GM23338 (cell line): ENCODE data around the gene CWC27. TPM values are rescaled to one million over a fixed set of nuclear protein-coding genes. Genes with fewer than 3 reads are reported as not detected.

Experiments
- ATAC-seq: fragments of 200-7000 bp; cut with Tn5 transposase; 3 replicates; pipeline ENCODE4 v1.9.1; 2020
- DNase-seq: peaks from one replicate; pipeline ENCODE4 v3.0.0-alpha.2; 2015; ENCODE audit warnings: low spot score
- H2AFZ ChIP-seq: fragments of 200-600 bp; sonication (generic); 2 replicates; pipeline ENCODE4 v1.8.0; 2016; ENCODE audit warnings: antibody characterized with exemption, mild to moderate bottlenecking, moderate library complexity
- H3F3A ChIP-seq: fragments of 200-600 bp; sonication (generic); replicated peaks from 2 replicates; pipeline ENCODE4 v1.8.0; 2017; ENCODE audit warnings: antibody characterized with exemption, mixed run types, low read depth
- H3K27ac ChIP-seq: fragments of 200-600 bp; sonication (generic); 2 replicates; pipeline ENCODE4 v1.6.1; 2016; ENCODE audit warnings: low read depth
- H3K27me3 ChIP-seq: fragments of 200-600 bp; sonication (generic); 2 replicates; pipeline ENCODE4 v1.8.0; 2016; ENCODE audit warnings: mild to moderate bottlenecking, mixed run types, moderate library complexity; ENCODE audit not compliant: insufficient read depth
- H3K36me3 ChIP-seq: fragments of 200-600 bp; sonication (generic); 2 replicates; pipeline ENCODE4 v1.8.0; 2016; ENCODE audit warnings: mild to moderate bottlenecking; ENCODE audit not compliant: insufficient read depth
- H3K4me1 ChIP-seq: fragments of 200-600 bp; sonication (generic); 2 replicates; pipeline ENCODE4 v1.8.0; 2016; ENCODE audit warnings: mild to moderate bottlenecking, moderate library complexity; ENCODE audit not compliant: insufficient read depth
- H3K4me2 ChIP-seq: fragments of 200-600 bp; sonication (generic); 2 replicates; pipeline ENCODE4 v1.7.1; 2017; ENCODE audit warnings: mixed run types
- H3K4me3 ChIP-seq: fragments of 200-600 bp; sonication (generic); 2 replicates; pipeline ENCODE4 v1.6.1; 2016; ENCODE audit warnings: mixed run types
- H3K79me2 ChIP-seq: fragments of 200-600 bp; sonication (generic); replicated peaks from 2 replicates; pipeline ENCODE4 v1.8.0; 2017; ENCODE audit warnings: mild to moderate bottlenecking; ENCODE audit not compliant: insufficient read depth
- H3K9me2 ChIP-seq: fragments of 200-600 bp; sonication (generic); 2 replicates; pipeline ENCODE4 v1.8.0; 2017; ENCODE audit not compliant: insufficient read depth
- H4K20me1 ChIP-seq: fragments of 200-600 bp; sonication (generic); replicated peaks from 2 replicates; pipeline ENCODE4 v1.8.0; 2017; ENCODE audit warnings: mild to moderate bottlenecking; ENCODE audit not compliant: insufficient read depth
- H3K27ac Mint-ChIP-seq: 2 replicates; pipeline ENCODE4 v1.8.0; 2020; ENCODE audit warnings: inconsistent platforms, mild to moderate bottlenecking, moderate library complexity, mixed read lengths
- H3K27me3 Mint-ChIP-seq: 3 replicates; pipeline ENCODE4 v1.8.0; 2022; ENCODE audit warnings: low read depth, mild to moderate bottlenecking, moderate library complexity, mixed read lengths, inconsistent platforms; ENCODE audit not compliant: insufficient read depth, poor library complexity
- H3K36me3 Mint-ChIP-seq: 3 replicates; pipeline ENCODE4 v1.8.0; 2021; ENCODE audit warnings: low read depth, mild to moderate bottlenecking, inconsistent platforms, moderate library complexity, mixed read lengths
- H3K4me1 Mint-ChIP-seq: 3 replicates; pipeline ENCODE4 v1.8.0; 2020; ENCODE audit warnings: mild to moderate bottlenecking, inconsistent platforms, mixed read lengths
- H3K4me3 Mint-ChIP-seq: 3 replicates; pipeline ENCODE4 v1.8.0; 2021; ENCODE audit warnings: moderate library complexity, mild to moderate bottlenecking, inconsistent platforms, mixed read lengths
- H3K9me3 Mint-ChIP-seq: 3 replicates; pipeline ENCODE4 v1.8.0; 2020; ENCODE audit warnings: moderate library complexity, mild to moderate bottlenecking, inconsistent platforms, mixed read lengths
- CREB1 ChIP-seq: fragments of 250-450 bp; sonication (Bioruptor Pico); IDR thresholded peaks from 2 replicates; pipeline ENCODE4 v1.5.0; 2020; ENCODE audit warnings: low read depth, mild to moderate bottlenecking, moderate library complexity
- EZH2 ChIP-seq: fragments of 200-600 bp; sonication (generic); IDR thresholded peaks from one replicate; pipeline ENCODE4 v1.8.0; 2017; ENCODE audit warnings: antibody characterized with exemption, mild to moderate bottlenecking, low read depth; ENCODE audit not compliant: unreplicated experiment
- JUNB ChIP-seq: IDR thresholded peaks from one replicate; pipeline ENCODE4 v1.6.1; 2016; ENCODE audit warnings: antibody characterized with exemption; ENCODE audit not compliant: unreplicated experiment
- NANOG ChIP-seq: IDR thresholded peaks from 2 replicates; pipeline ENCODE4 v1.6.1; 2016; ENCODE audit warnings: antibody characterized with exemption, borderline replicate concordance
- POLR2AphosphoS5 ChIP-seq: IDR thresholded peaks from 2 replicates; pipeline ENCODE4 v1.6.1; 2016; ENCODE audit warnings: antibody characterized with exemption, low read depth
- ZNF114 ChIP-seq: fragments of 250-450 bp; sonication (Bioruptor Pico); IDR thresholded peaks from 2 replicates; pipeline ENCODE4 v1.5.0; 2020; ENCODE audit warnings: mild to moderate bottlenecking, moderate library complexity
- ZNF331 ChIP-seq: fragments of 250-450 bp; sonication (Bioruptor Pico); IDR thresholded peaks from 2 replicates; pipeline ENCODE4 v1.5.0; 2020; ENCODE audit warnings: low read depth, mild to moderate bottlenecking, moderate library complexity
- ZNF462 ChIP-seq: fragments of 250-450 bp; sonication (Bioruptor Pico); IDR thresholded peaks from 2 replicates; pipeline ENCODE4 v1.5.0; 2020; ENCODE audit warnings: mild to moderate bottlenecking, moderate library complexity
- polyA plus RNA-seq: library from polyadenylated mRNA; unstranded; fragments of >200 nt; fragmentation: Nextera tagmentation; extraction: Ambion mirVana; gene quantifications from 2 replicates; pipeline ENCODE4 v1.2.1, GENCODE V29; 2016
- total RNA-seq: library from RNA; depleted of rRNA; stranded (reverse); fragments of >200 nt; shearing (Covaris generic); gene quantifications from 2 replicates; pipeline ENCODE4 v1.2.3, GENCODE V29; 2014
- TF ChIP-seq, protein P1 (sequence below), 2 experiments: fragments of 200-600 bp in 1 of 2; sonication (generic) in 1 of 2; conservative IDR thresholded peaks; 2 replicates each; pipeline versions ENCODE4 v1.5.1 to v1.6.1; 2016 to 2017; ENCODE audit warnings: antibody characterized with exemption in 2 of 2, low read depth in 2 of 2, mild to moderate bottlenecking in 2 of 2, moderate library complexity in 1 of 2

CWC27 gene
- total and polyA plus RNA-seq, 2 experiments from 2014 or later: 27.7 to 115 TPM

GRCh38 chr5:65015767-65016166 lies 247.0 kb downstream of the CWC27 start (continued):
- TF ChIP-seq ZNF462 (CRISPR knock-in tag) (no peak), ZNF331 (CRISPR knock-in tag) (no peak), NANOG (no peak), EZH2 (no peak)

GRCh38 chr5:65017636-65018035 lies 248.9 kb downstream of the CWC27 start:
- ATAC-seq (no peak), DNase-seq (no peak)
- H3K4me2 ChIP-seq: no peak overlapping the region
- Mint-ChIP-seq H3K9me3 (no peaks in the 10 kb centered on the region), H3K27me3 (no peaks in the 10 kb centered on the region), H3K4me3 (no peak overlapping the region), H3K4me1 (no peaks in the 10 kb centered on the region; the same call in 2 of the 3 replicates), H3K27ac (no peak overlapping the region), H3K36me3 (no peaks in the 10 kb centered on the region)
- H3K27ac ChIP-seq: no peak overlapping the region
- H3K27me3 ChIP-seq: no peaks in the 10 kb centered on the region
- H3K36me3 ChIP-seq: no peaks in the 10 kb centered on the region
- H4K20me1 ChIP-seq: no peaks in the 10 kb centered on the region
- no peaks in the 10 kb centered on the region for H3K79me2 ChIP-seq
- no peaks in the 10 kb centered on the region for H3K9me2 ChIP-seq
- H3K4me3 ChIP-seq: no peak overlapping the region
- H3F3A ChIP-seq: no peaks in the 10 kb centered on the region
- no peaks in the 10 kb centered on the region; the same call in 1 of the 2 replicates for H3K4me1 ChIP-seq
- H2AFZ ChIP-seq: no peak overlapping the region
- TF ChIP-seq JUNB (no peak), EZH2 (no peak), ZNF114 (CRISPR knock-in tag) (no peak), CREB1 (CRISPR knock-in tag) (no peak), ZNF462 (CRISPR knock-in tag) (no peak), POLR2AphosphoS5 (no peak)
- TF ChIP-seq, protein P1, sequence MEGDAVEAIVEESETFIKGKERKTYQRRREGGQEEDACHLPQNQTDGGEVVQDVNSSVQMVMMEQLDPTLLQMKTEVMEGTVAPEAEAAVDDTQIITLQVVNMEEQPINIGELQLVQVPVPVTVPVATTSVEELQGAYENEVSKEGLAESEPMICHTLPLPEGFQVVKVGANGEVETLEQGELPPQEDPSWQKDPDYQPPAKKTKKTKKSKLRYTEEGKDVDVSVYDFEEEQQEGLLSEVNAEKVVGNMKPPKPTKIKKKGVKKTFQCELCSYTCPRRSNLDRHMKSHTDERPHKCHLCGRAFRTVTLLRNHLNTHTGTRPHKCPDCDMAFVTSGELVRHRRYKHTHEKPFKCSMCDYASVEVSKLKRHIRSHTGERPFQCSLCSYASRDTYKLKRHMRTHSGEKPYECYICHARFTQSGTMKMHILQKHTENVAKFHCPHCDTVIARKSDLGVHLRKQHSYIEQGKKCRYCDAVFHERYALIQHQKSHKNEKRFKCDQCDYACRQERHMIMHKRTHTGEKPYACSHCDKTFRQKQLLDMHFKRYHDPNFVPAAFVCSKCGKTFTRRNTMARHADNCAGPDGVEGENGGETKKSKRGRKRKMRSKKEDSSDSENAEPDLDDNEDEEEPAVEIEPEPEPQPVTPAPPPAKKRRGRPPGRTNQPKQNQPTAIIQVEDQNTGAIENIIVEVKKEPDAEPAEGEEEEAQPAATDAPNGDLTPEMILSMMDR (conservative IDR thresholded peaks at IDR 0.05; ENCODE audit: low read depth in 2 of 2): no peak
